NCI-H510A (cell line): Measurements from ENCODE around the gene GPR6.

Source experiments
- DNase-seq: peaks from one replicate; lab custom pipeline; 2025; lab: John Stamatoyannopoulos, UW

Gene GPR6

GRCh38 chr6:109999740-110000139 is 21.6 kb downstream of the GPR6 start:
- DNase-seq, result no peak

GRCh38 chr6:110002676-110003075 is 24.6 kb downstream of the GPR6 start:
- DNase-seq, result no peak

DNA sequence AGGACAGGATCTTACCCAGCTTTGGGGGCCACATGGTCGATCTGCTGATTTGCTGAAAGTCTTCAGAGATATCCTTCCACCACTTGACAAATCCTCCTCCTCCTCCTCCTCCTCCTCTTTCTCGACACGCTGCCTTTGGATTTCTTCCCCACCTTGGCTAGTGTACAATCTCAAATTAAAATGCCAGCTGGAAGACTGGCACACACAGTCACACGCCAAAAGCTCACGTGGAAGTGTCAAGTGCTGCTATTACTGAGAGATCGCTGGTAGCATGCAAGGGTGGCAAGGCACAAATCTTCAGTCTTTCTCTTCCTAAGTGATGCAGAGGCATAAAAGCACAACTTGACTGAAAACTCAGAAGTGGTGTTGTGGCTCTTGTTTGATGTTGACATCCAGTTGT is 35.3 kb downstream of the GPR6 start:
- DNase-seq, result no peak

GRCh38 chr6:110015206-110015605 is 37.1 kb downstream of the GPR6 start:
- DNase-seq, result no peak

- DNase-seq, result no peak
Observed at GRCh38 chr6:110017306-110017705, 39.2 kb downstream of the GPR6 start.

- no peak for DNase-seq
Observed at GRCh38 chr6:110017946-110018345, 39.8 kb downstream of the GPR6 start.

GRCh38 chr6:110018486-110018885 is 40.4 kb downstream of the GPR6 start:
- DNase-seq, result no peak

- DNase-seq, result no peak
Observed at GRCh38 chr6:110020888-110021287, 42.8 kb downstream of the GPR6 start.

DNA sequence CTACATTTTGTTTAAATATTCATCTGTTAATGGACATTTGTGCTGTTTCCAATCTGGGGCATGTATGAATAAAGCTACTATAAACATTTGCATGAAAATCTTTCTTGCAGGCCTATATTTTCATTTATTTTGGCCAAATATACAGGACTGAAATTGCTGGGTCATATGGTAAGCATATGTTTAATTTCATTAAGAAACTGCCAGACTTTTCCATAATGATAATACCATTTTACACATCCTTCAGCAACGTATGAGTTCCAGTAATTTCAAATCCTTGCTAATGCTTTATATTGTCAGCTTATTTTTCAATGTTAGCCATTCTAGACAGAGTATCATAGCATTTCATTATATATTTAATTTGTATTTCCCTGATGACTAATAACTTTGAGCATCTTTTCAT is 51.0 kb downstream of the GPR6 start:
- no peak for DNase-seq
